ENCODE data around the gene SUPT4H1.

SUPT4H1 gene

DNA sequence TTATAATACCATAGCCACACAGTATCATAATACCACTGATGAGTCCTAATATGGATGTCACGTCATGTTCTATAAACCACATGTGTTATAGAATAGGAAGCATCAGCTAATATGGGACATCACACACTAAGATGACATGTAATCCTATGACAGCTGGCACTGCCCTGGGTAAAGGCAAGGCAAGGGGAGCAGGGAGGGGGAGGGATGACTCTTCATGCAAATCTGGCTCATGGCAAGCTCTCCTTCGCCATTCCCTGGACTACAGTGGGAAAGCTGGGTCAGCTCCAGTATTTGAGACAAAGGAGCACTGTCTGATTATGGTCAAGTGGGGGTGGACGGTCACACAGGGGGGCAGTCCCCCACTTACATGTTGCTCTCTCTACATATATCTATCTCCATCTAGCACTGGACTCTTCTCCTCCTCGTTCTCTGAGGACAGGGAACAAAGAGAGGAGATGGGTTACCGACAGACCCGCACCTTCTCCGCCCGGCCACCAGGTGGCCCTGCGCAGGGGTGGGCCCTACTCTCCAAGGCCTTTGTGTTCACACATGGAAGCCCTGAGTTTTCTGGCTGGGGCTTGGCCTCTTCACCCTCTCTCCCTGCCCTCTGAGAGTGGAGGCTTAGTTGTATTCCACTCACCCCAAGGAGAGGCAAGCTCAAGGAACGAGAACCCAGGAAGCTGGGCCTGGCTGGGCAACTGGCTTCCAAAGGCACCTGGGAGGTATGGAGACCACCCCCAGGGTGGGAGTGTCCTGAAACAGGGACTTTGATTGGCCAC is 47.8 kb downstream of the SUPT4H1 start:
- no peaks in the 10 kb centered on the region for H3K4me1 Mint-ChIP-seq
- no peak overlapping the region for H3K27ac Mint-ChIP-seq
- no peaks in the 10 kb centered on the region for H3K27me3 Mint-ChIP-seq
- no peaks in the 10 kb centered on the region for H3K36me3 Mint-ChIP-seq
- no peak overlapping the region for H3K4me3 Mint-ChIP-seq
- H3K9me3 Mint-ChIP-seq: no peaks in the 10 kb centered on the region

DNA sequence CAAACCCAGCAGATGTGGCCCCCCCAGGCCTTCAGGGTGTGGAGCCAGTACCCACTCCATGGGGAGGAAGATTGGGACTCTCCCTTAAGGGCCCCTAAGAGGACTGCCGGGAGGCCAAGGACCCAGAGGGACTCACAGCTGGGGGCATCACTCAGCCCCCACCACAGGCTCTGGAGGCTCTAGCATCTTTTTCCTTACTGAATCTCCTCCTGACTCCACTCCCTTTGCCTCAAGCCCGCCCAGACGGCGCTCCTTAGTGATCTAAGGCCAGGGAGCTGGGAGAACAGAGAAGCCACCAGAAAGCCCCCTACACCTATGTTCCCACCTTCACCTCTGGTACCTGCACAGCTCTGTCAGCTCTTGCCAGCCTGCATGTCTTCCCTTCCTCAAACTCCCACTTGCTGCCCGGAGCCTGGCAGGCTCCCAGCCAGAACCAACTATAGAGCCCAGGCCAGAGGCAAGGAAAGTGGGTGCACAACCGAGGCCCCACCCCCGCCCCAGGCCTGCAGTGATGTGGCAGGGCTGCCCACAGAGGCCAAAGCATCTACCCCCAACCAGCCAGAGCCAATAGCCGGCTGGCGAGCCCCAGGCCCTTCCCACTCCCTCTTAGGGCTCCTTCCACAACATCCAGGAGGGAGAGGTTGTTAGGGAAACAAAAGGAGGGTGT is 48.9 kb downstream of the SUPT4H1 start:
- no peaks in the 10 kb centered on the region for H3K36me3 Mint-ChIP-seq
- no peak overlapping the region for H3K27ac Mint-ChIP-seq
- no peaks in the 10 kb centered on the region for H3K27me3 Mint-ChIP-seq
- no peaks in the 10 kb centered on the region for H3K9me3 Mint-ChIP-seq
- no peak overlapping the region for H3K4me3 Mint-ChIP-seq
- no peaks in the 10 kb centered on the region for H3K4me1 Mint-ChIP-seq

DNA sequence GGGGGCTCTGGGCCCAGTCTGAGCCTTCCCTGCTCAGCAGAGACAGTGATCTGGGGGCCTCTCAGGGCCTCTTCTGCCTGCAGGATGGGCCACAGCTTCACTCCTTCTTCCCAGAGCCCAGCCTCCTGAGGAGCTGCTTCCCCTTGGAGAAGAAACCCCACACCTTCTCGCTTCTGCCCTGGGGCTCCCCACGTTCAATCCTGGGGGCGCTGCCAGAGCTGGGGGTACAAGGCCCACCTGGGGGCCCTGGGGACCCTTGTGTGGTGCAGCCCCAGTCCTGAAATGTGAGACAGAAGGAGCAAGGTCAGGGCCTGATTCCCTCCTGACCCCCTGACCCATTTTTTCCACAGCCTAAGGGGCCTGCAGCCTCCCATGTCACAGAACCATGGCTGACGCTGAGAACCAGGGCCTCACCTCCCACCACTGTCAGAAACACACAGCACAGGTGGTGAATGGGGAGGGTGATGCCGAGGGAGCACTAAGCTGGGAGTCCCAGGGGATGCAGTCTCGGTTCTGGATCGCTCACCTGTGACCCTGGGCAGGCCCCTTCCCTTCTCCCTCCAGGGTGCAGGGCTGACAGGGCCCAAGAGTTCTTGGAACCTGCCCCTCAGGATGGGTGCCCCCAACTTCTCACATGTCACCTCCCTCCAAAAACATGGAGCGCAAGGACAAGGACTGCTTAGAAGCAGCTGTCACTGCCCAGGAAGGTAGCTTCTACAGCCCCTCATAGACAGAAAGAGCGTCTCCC is 49.7 kb downstream of the SUPT4H1 start:
- Mint-ChIP-seq H3K4me1 (no peaks in the 10 kb centered on the region), H3K36me3 (no peaks in the 10 kb centered on the region), H3K27ac (no peak overlapping the region), H3K4me3 (no peak overlapping the region), H3K9me3 (no peaks in the 10 kb centered on the region), H3K27me3 (no peaks in the 10 kb centered on the region)

DNA sequence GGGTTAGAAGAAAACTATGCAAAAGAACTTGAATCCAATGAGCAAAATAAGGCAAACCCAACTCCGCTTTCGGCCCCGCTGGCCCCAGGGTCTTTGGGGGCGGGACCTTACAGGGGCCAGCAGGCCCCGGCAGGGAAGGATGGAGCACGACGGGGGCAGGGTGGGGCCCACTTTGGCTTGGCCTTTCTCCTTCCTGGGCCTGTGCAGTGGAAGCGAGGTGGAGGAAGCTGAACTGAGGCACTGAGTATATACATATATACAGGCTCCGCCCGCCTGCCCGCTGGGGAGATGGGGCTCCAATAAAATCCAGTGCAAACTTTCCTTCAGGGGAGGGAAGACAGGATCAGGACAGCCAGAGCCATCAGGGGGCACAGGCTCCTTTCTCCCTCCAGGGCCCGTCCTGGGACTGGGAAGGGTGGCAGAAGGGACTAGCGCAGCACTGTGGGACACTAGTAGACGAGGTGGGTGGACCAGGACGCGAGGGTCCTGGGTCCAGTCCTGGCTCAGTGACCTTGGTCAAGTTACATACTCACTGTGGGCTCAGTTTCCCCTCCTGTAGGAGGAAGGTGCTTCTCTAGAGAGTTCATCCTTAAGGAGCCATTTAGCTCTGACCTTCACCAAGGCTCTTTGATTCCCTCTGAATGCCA is 50.4 kb downstream of the SUPT4H1 start:
- Mint-ChIP-seq H3K27ac (no peak overlapping the region), H3K36me3 (no peaks in the 10 kb centered on the region), H3K27me3 (no peaks in the 10 kb centered on the region), H3K4me3 (no peak overlapping the region), H3K4me1 (no peaks in the 10 kb centered on the region), H3K9me3 (no peaks in the 10 kb centered on the region)

DNA sequence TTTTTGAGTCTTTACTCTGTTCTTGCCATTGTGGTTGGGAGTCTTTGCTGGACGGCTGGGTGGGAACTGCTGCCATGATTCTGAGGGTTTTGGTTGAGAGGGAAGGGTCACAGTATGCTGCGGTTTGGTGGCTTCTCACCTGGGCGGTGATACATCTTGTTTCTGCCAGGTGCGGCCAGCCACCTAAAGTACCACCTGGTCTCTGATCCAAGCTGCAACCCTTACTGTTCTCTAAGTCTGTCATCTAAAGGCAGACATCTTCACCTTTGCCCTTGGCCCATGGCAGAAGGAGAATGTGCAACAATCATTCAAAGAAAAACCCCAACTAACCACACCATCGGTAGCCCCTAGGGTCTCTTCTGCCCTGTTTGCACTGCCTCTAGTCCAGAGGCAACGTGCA is 51.7 kb downstream of the SUPT4H1 start:
- H3K27me3 Mint-ChIP-seq: no peaks in the 10 kb centered on the region
- no peaks in the 10 kb centered on the region for H3K36me3 Mint-ChIP-seq
- no peak overlapping the region for H3K27ac Mint-ChIP-seq
- H3K4me3 Mint-ChIP-seq: no peak overlapping the region
- no peaks in the 10 kb centered on the region for H3K9me3 Mint-ChIP-seq
- H3K4me1 Mint-ChIP-seq: no peaks in the 10 kb centered on the region
